Upper lobe of right lung (tissue), 1 donor: ENCODE results near the gene IQSEC1. TPM values are rescaled to one million over a fixed set of nuclear protein-coding genes. Genes with fewer than 3 reads are reported as not detected.
"Not testable (repeated sequence)": the region's sequence is repeated elsewhere in the genome, so short reads cannot be mapped to it uniquely, and the experiment has no call there.

Experiments used
- ATAC-seq: fragments of 200-7000 bp; cut with Tn5 transposase; one replicate; pipeline ENCODE4 v1.9.1; 2020; ENCODE audit warnings: mild to moderate bottlenecking, moderate library complexity
- DNase-seq: peaks from one replicate; pipeline ENCODE4 v3.0.0-alpha.2; 2020
- H3K27ac ChIP-seq: fragments of 200-600 bp; one replicate; pipeline ENCODE4 v1.8.0; 2022
- H3K27me3 ChIP-seq: fragments of 200-600 bp; one replicate; pipeline ENCODE4 v1.8.0; 2022; ENCODE audit warnings: mild to moderate bottlenecking
- H3K36me3 ChIP-seq: fragments of 200-600 bp; one replicate; pipeline ENCODE4 v1.8.0; 2022
- H3K4me1 ChIP-seq: fragments of 200-600 bp; one replicate; pipeline ENCODE4 v1.8.0; 2022
- H3K4me3 ChIP-seq: fragments of 200-600 bp; one replicate; pipeline ENCODE4 v1.8.0; 2022; ENCODE audit warnings: mild to moderate bottlenecking
- H3K9me3 ChIP-seq: fragments of 200-600 bp; one replicate; pipeline ENCODE4 v1.8.0; 2022
- intact Hi-C: fragments of 100-400 bp; cut with DNase I; formaldehyde crosslinking; loops from one replicate; pipeline ENCODE4 v1.11.0; 2022
- total RNA-seq: library from RNA; stranded (reverse); fragmentation: NEBNext Ultra II Directional; extraction: Animal tissue kit (Norgen Biotek cat#: 25700); gene quantifications from one replicate; pipeline ENCODE4 v1.2.1, GENCODE V29; 2021
- TF ChIP-seq, protein P1 (sequence below): fragments of 200-600 bp; IDR thresholded peaks from one replicate; pipeline ENCODE4 v1.8.0; 2022; ENCODE audit warnings: antibody characterized with exemption
- donor health status: DM: no; HTN: yes; CAD: no; lungs with severe emphysema.

The IQSEC1 gene
- total RNA-seq, 1 donor from 2014 or later = 61.6 TPM

DNA sequence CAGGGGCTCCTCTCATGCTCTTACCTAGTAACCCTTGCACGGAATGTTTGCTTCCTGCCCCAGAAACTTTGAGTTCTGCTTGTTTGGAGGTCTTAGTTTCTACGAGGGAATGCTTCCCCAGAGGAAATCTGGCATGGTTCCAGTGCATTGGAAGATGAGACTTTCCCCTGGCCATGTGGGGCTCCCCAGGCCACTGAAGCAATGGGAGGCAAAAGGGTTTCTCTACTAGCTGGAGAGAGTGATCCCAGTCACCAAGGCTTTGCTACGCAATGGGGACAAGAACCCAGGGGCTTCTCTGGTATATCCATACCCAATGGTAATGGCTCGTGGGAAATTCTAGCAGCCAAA lies 187.7 kb downstream of the IQSEC1 start:
- Histone ChIP-seq H3K9me3 (no peaks in the 10 kb centered on the region), H3K27ac (no peak overlapping the region), H3K36me3 (no peaks in the 10 kb centered on the region), H3K27me3 (peaks cover 6% of the 10 kb centered on the region), H3K4me1 (no peaks in the 10 kb centered on the region), H3K4me3 (no peak overlapping the region)
- no peak for DNase-seq
- intact Hi-C loops = no loop called here
- TF ChIP-seq, protein P1, sequence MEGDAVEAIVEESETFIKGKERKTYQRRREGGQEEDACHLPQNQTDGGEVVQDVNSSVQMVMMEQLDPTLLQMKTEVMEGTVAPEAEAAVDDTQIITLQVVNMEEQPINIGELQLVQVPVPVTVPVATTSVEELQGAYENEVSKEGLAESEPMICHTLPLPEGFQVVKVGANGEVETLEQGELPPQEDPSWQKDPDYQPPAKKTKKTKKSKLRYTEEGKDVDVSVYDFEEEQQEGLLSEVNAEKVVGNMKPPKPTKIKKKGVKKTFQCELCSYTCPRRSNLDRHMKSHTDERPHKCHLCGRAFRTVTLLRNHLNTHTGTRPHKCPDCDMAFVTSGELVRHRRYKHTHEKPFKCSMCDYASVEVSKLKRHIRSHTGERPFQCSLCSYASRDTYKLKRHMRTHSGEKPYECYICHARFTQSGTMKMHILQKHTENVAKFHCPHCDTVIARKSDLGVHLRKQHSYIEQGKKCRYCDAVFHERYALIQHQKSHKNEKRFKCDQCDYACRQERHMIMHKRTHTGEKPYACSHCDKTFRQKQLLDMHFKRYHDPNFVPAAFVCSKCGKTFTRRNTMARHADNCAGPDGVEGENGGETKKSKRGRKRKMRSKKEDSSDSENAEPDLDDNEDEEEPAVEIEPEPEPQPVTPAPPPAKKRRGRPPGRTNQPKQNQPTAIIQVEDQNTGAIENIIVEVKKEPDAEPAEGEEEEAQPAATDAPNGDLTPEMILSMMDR = no peak
- ATAC-seq = no peak

- no peak for ATAC-seq
Observed at GRCh38 chr3:12884790-12885582, 188.2 kb downstream of the IQSEC1 start.

GRCh38 chr3:12884186-12884680 lies 189.0 kb downstream of the IQSEC1 start:
- intact Hi-C loops = no loop called here
- Histone ChIP-seq H3K27me3 (peaks cover 6% of the 10 kb centered on the region), H3K36me3 (no peaks in the 10 kb centered on the region), H3K9me3 (no peaks in the 10 kb centered on the region), H3K4me3 (no peak overlapping the region), H3K27ac (no peak overlapping the region), H3K4me1 (no peaks in the 10 kb centered on the region)
- ATAC-seq (no peak), DNase-seq (no peak)
- TF ChIP-seq, protein P1 = no peak

More at GRCh38 chr3:12884790-12885582, 188.2 kb downstream of the IQSEC1 start:
- Histone ChIP-seq H3K9me3 (no peaks in the 10 kb centered on the region), H3K4me3 (no peak overlapping the region), H3K27ac (no peak overlapping the region), H3K4me1 (no peaks in the 10 kb centered on the region), H3K36me3 (no peaks in the 10 kb centered on the region), H3K27me3 (peaks cover 6% of the 10 kb centered on the region)
- DNase-seq = no peak
- TF ChIP-seq, protein P1 = no peak
- intact Hi-C loops = no loop called here

- DNase-seq = no peak
- H3K9me3 ChIP-seq = no peaks in the 10 kb centered on the region
- intact Hi-C loops = no loop called here
Observed at GRCh38 chr3:12882336-12883310, 190.6 kb downstream of the IQSEC1 start.

DNA sequence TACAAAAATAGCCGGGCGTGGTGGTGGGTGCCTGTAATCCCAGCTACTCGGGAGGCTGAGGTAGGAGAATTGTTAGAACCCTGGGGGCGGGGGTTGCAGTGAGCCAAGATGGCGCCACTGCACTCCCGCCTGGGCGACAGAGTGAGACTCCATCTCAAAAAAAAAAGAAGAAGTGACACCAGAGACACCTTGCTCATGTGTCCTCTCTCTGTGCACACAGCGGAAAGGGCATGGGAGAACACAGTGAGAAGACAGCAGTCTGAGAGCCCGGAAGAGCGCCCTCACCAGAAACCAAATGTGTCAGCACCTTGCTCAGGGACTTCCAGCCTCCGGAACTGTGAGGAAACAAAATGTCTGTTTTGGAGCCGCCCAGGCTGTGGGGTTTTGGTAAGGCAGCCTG lies 191.4 kb downstream of the IQSEC1 start:
- H3K4me3 ChIP-seq, DNase-seq, ATAC-seq, H3K9me3 ChIP-seq, H3K4me1 ChIP-seq, H3K36me3 ChIP-seq, H3K27me3 ChIP-seq, H3K27ac ChIP-seq, intact Hi-C loops: not testable (repeated sequence)

More at GRCh38 chr3:12882336-12883310, 190.6 kb downstream of the IQSEC1 start:
- ATAC-seq = no peak
- H3K4me3 ChIP-seq = no peak overlapping the region
- H3K27me3 ChIP-seq = peaks cover 3% of the 10 kb centered on the region
- TF ChIP-seq, protein P1 = no peak
- H3K36me3 ChIP-seq = no peaks in the 10 kb centered on the region
- no peak overlapping the region for H3K27ac ChIP-seq
- H3K4me1 ChIP-seq = no peaks in the 10 kb centered on the region
